B cell (primary cell): Measurements from ENCODE around the gene DRD2.

Experiments
- CTCF ChIP-seq: fragments of 200-600 bp; IDR thresholded peaks from one replicate; pipeline ENCODE4 v1.8.0; 2022; ENCODE audit warnings: antibody characterized with exemption, mild to moderate bottlenecking
- EZH2 ChIP-seq: IDR thresholded peaks from 2 replicates; pipeline ENCODE4 v1.6.1; 2012; ENCODE audit warnings: borderline replicate concordance, low read depth, mild to moderate bottlenecking, moderate library complexity, low read length; ENCODE audit not compliant: insufficient read depth, poor library complexity, severe bottlenecking

GRCh38 chr11:113373981-113374560, 101.1 kb downstream of the DRD2 start:
- TF ChIP-seq CTCF (no peak), EZH2 (no peak)
